A549 treated with ZK216348 at 1 μM for 4 hours (cell line): ENCODE measurements around the gene C1QC. TPM values are rescaled to one million over a fixed set of nuclear protein-coding genes. Genes with fewer than 3 reads are reported as not detected.

Experiments
- total RNA-seq: library from RNA; stranded (reverse); fragments of 200-300 nt; extraction: Qiagen RNA extraction; gene quantifications from 5 replicates; pipeline ENCODE4 v1.2.3, GENCODE V29; 2022; ENCODE audit warnings: low read depth

The C1QC gene
- total RNA-seq, result not detected in 5 replicates

GRCh38 chr1:22643381-22643780 lies at the start of gene C1QC:
Gene C1QC, plus strand, starts transcription at chr1:22643633. Its CDS starts 391 bp downstream, at chr1:22644024.

GRCh38 chr1:22636353-22636752 lies 7.1 kb upstream of the C1QC start, which contains the start of gene C1QA:
Gene C1QA, plus strand, starts transcription at chr1:22636628. Its CDS starts 989 bp downstream, at chr1:22637617.

GRCh38 chr1:22652881-22653316 lies 9.5 kb downstream of the C1QC start, which contains the start of gene C1QB:
Gene C1QB, plus strand, starts transcription at chr1:22653236. Its CDS starts 6,227 bp downstream, at chr1:22659463.

Other genes with a start within 250 kb of the C1QC start
- 4.0 to 5.8 TPM (median 5.3 TPM) in 5 replicates for gene ZBTB40, start 191.8 kb upstream of the C1QC start, total RNA-seq
- gene EPHA8, start 80.1 kb upstream of the C1QC start, total RNA-seq, result 0.02 to 0.06 TPM (median 0.05 TPM) in 3 of 5 replicates, not detected in the others
- not detected in 5 replicates for gene C1QA, start 7.0 kb upstream of the C1QC start, total RNA-seq
- gene C1QB, start 9.6 kb downstream of the C1QC start, total RNA-seq, result not detected in 5 replicates
- 29.6 to 56.9 TPM (median 45.9 TPM) in 5 replicates for gene EPHB2, start 67.2 kb downstream of the C1QC start, total RNA-seq